Upper lobe of left lung (tissue), 4 donors: ENCODE data around the gene RABL6.

ENCODE experiments used
- POLR2A ChIP-seq, 4 donors: fragments of 450-650 bp; IDR thresholded peaks; one replicate each; pipeline ENCODE4 v1.5.1; 2016 to 2017; ENCODE audit warnings: antibody characterized with exemption in 4 of 4, mild to moderate bottlenecking in 2 of 4
- TF ChIP-seq, protein P1 (sequence below), 6 experiments: fragments of 450-650 bp in 4 of 6; fragments of 200-600 bp in 2 of 6; sonication (generic) in 2 of 6; IDR thresholded peaks; one replicate each; pipeline ENCODE4 v1.5.1; 2016 to 2019; ENCODE audit warnings: antibody characterized with exemption in 6 of 6

DNA sequence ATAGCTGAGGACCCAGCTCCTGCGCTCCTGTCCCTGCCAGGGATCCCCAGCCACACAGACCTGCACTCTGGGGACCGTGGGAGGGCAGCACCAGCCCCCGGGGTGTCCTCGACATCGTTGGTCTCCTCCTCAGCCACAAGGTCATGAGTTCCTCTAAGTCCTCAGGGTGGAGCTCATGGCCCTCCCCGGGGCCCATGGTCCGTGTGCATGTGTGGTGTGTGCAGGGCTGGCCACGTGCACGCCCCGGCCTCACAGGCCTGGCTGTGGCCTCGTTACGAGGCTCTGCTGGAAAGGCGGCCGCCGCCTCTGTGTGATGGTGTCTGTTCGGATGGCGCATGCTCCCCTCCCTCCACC is 18.4 kb downstream of the RABL6 start:
- TF ChIP-seq POLR2A (IDR thresholded peaks at IDR 0.05) = no peak
- TF ChIP-seq, protein P1, sequence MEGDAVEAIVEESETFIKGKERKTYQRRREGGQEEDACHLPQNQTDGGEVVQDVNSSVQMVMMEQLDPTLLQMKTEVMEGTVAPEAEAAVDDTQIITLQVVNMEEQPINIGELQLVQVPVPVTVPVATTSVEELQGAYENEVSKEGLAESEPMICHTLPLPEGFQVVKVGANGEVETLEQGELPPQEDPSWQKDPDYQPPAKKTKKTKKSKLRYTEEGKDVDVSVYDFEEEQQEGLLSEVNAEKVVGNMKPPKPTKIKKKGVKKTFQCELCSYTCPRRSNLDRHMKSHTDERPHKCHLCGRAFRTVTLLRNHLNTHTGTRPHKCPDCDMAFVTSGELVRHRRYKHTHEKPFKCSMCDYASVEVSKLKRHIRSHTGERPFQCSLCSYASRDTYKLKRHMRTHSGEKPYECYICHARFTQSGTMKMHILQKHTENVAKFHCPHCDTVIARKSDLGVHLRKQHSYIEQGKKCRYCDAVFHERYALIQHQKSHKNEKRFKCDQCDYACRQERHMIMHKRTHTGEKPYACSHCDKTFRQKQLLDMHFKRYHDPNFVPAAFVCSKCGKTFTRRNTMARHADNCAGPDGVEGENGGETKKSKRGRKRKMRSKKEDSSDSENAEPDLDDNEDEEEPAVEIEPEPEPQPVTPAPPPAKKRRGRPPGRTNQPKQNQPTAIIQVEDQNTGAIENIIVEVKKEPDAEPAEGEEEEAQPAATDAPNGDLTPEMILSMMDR (IDR thresholded peaks at IDR 0.05) = no peak
